IPS DF 4.7 (cell line): ENCODE data around the gene FAM241A.
"Not testable (repeated sequence)": the region's sequence is repeated elsewhere in the genome, so short reads cannot be mapped to it uniquely, and the experiment has no call there.

Source experiments
- DNase-seq: peaks from one replicate; pipeline ENCODE4 v3.0.0-alpha.2; 2013; ENCODE audit warnings: low spot score; ENCODE audit errors: extremely low read depth

The FAM241A gene

DNA sequence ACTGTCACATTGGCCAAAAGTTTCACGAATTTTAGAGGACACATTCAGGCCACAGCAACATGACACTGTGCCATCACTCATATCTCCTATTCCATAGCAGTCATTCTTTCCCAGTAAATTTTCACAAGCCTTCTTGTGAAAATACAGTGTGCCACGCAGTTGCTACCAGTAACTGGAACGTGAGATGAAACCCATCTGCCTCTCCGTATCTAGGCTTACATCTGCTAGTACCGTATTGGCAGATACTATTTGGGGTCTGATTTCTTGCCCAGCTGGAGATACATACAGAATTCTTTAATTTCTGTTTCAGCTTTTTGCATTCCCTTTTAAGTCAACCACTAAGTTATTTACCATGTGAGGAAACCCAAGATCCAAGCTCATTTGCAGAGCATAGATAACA, 8.7 kb upstream of the FAM241A start:
- DNase-seq: no peak

DNA sequence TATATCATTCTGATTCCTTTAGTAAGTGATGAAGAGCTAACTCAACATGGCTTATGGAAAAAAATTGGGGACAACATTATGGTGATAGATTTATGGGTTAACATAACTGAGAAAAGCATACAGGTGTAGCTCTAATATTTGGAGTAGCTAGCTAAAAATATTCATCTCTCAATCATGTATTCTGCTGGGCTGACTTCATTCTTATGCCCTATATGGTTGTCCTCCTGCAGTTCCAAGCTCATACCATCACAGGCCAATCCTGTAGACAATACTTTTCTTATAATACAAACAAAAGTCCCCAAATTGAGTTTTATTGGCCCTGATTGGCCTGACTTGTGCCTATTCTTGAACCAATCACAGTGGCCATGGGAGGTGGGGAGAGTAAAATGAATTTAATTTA, 6.7 kb upstream of the FAM241A start:
- no peak for DNase-seq

DNA sequence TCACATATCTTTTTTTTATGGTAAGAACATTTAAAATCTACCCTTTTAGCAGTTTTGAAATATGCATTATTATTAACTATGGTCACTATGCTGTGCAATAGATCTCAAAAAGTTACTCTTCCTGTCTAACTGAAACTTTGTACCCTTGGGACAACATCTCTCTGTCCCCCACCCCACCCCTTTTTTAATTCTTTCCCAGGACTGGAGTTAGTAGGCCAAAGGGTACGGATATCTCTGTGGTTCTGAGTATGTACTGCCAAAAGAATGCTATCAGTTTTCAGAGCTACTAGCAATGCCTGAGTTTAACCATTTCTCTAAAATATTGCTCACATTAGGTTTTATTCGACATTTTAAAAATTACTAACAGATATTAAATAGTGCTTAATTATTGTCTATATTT, 4.7 kb upstream of the FAM241A start:
- no peak for DNase-seq

DNA sequence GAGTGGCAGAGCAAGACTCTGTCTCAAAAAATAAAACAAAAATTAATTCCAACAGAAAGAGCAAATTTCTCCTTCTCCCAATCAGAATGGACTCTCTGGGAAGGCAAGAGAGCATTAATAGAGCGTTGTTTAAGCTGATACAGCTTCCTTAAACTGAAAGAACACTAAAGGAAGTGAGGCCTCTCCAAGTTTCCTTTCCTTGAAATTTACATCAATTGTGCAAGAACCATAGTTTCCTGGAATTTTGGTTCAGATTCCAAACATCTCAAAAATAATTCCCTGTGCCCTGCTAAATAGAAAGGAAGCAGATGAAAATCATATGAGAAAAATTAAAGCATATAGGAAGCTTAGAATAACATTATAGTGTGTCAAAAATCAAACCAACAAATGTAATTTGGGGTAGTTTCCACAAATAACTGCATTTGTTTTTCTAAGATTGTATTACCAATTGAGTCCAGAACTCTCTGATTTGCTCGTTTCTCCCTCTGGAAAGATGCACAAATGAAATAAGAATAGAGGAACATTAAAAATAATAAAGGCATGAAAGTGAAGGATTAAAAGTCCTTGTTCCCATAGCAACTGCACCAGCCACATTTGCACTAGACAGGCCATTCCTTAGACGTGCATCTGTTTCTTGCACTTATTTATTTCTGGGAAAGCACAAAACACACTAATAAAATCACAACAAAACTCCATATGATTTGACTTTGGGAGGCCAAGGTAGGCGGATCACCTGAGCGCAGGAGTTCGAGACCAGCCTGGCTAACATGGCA, 3.7 kb upstream of the FAM241A start:
- no peak for DNase-seq

DNA sequence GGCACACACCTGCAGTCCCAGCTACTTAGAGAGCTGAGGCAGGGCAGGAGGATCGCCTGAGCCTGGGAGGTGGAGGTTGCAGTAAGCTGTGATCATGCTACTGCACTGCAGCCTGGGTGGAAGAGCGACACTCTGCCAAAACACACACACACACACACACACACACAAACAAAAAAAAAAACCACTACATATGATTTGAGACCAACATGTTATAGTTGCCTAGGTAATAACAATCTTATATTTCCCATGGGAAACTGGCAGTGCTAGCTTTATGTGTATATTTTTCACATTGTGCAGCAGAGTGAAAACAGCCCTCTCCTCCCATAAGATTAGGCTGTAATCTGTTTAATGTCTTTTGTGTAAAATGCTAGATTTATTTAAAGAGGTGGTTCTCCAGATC, 3.1 kb upstream of the FAM241A start:
- no peak for DNase-seq

DNA sequence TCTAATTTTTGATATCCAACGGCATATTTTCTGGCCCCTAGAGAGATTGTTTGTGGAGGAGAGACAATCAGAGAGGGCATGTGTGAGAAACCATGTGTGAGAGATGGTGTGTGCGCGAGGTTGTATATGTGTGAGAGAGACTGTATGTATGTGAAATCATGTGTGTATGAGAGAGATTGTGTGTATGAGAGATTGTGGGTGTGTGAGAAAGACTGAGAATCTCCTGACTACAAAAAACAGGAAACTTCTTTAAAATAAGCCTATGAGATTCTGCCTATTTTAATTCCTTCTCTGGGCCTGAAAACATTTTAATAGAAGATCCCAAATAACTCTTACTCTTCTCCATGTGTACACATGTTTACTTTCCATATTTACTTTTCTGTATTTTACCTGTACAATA, 1.5 kb upstream of the FAM241A start:
- DNase-seq: no peak

DNA sequence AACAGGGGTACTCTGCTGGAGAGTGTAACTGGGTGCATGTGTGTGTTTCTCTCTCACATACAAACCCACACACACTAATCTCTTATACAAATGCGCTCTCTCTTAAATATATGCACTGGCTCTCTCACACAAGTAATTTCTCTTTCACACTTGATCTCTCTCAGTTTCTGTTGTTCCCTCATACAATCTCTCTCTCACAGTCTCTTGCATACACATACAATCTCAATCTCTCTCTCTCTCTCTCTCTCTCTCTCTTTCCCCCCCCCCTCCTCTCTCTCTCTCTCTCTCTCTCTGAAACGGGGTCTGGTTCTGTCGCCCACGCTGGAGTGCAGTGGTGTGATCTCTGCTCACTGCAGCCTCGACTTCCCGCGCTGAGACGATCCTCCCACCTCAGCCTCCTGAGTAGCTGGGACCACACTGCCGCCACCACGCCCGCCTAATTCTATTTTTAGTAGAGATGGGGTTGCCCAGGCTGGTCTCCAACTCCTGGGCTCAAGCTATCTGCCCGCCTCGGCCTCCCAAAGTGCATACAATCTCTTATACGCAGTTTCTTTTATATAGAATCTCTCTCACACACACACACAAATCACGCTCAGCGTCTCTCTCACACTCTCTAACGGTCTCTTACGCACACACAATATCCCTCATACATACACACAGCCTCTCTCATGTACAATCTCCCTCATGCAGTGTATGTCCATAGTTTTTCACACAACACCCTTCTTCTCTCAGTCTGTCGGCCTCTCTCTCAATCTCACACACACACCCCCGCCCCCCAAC, 518 bp upstream of the FAM241A start:
- no peak for DNase-seq

DNA sequence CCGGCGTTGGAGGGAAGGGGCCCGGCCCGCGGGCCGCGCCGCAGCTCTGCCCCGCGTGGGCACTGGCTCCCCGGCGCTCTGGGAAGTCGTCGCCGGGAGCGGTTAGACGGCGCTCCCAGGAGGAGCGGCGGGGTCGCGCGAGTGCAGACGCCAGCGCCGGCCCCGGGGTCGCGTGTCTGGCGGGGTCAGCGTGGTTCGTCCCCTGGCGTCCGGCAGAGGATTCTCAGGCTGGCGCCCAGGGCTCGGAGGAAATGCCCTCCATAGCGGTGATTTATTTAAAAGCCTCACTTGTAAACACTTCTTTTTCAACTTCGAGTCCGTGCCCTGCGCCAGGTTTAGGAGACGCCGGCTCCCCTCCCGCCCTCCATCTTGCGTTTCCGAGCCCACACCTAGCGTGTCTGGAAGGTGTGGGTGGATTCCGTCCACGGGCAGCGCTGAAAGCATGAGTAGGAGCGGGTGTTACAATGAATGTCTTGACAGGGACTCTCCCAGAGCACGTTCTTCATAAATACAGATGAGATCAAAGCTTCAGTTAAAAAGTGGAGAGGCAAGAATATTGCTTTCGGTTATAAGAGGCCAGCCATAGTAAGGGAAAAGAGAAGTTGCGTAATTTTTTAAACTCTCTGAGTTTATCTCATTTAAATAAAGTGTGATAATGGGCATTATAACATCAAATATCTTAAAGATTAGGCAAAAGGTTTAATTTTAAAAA, 692 bp downstream of the FAM241A start:
- DNase-seq: no peak

DNA sequence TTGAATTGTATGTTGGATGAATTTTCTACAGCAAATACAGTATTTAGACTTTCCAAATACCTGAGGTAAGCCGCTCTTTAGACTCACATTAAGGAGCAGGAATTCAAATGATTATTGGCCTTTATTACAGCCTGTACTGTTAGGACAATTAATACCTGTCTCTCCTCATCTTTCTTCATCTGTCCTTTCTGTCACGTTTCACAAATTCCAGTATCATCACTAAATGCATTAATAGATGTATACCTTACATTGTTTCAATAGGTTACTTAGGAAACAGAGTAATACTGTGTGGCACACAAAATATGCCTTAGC, 1.2 kb downstream of the FAM241A start:
- DNase-seq: no peak

DNA sequence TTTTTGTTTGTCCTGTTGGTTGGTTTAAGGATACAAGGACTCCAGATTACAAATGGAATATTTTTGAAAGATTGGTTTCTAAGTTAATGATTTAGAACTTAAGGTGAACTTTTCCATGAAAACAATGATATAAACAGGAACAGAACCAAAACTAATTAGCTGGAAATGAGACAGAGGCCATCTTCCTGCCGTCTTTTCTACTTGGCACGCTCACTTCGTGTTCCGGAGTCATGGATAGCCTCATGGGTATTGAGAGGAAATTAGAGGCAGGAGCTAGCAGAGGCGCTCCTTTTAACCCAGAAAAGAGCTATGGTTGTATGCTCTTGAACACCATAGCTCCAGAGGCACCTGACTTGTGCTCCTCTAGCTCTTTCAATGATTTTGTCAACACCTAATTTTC, 2.4 kb downstream of the FAM241A start:
- no peak for DNase-seq

DNA sequence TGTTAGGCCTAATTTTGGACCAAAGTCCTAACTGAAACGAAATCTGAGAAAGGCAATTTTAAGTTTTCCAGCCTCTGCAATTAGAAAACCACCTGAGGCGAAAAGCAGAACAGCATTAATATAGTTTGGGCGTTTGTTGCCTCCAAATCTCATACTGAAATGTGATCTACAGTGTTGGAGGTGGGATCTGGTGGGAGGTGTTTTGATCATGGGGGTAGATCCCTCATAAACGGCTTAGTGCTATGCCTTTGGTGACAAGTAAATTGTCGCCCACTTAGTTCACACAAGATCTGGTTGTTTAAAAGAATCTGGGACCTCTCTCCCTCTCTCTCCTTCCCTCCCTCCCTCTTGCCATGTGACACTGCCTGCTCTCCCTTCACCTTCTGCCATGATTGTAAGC, 5.7 kb downstream of the FAM241A start:
- DNase-seq: no peak

DNA sequence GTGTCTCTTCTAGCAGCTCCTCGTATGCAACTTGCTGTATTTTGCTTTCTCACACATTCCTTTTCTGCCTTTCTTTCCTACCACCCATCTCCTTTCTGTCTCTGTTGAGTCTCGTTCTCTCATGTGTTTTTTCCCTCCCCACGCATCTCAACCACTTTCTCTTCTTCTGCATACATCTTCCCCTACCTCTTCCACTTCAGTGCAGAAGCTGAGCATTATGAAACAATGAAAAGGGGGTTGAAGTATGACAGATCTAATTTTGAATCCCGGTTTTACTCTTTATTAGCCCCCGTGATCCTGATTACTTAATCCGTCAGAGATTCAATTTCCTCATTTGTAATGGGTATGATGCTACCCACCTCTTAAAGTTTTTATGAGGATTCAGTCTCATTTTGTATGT, 7.3 kb downstream of the FAM241A start:
- no peak for DNase-seq

DNA sequence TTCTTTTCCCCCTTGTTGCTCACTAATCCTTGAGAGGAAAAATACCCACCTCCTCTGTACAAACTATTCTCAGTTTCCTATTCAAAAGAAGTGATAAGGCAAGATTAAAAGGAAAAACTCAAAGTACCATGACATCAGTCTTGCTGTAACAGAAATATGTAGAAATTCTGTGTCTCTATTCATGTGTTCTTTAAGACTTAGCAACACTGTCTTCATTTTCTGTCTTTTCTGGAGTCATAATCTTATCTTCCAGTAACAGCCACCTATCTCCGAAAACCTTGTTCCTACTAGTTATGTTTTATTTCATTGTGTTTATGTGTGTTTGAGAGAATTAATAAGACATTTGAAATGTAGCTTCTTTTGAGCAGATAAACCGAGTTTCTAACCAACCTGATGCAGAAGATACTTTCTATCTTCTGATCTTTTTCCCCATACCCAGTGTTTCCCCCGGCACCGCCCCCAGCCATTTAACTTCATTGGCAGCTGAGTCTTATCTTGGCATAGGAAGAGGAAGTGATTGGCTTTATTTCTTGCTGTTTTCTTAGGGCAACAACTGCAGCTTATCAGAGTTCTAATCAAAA, 8.0 kb downstream of the FAM241A start:
- DNase-seq: no peak

DNA sequence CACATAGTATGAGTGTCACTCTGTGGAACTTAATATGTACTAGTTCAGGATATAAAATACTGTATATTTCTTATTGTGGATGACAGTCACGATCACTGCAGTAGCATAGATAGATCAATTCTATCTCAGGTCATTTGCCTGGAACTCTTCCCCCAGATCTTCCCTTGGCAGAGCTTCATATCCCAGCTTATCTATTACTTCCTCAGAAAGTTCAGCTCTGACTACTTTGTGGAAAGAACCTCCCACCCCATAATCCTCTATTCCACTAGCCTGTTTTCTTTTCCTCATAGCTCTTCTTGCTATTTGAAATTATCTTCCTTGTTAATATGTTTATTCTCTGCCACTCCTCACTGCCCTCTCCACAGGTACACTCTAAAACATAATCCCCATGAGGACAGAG, 10.9 kb downstream of the FAM241A start:
- no peak for DNase-seq

DNA sequence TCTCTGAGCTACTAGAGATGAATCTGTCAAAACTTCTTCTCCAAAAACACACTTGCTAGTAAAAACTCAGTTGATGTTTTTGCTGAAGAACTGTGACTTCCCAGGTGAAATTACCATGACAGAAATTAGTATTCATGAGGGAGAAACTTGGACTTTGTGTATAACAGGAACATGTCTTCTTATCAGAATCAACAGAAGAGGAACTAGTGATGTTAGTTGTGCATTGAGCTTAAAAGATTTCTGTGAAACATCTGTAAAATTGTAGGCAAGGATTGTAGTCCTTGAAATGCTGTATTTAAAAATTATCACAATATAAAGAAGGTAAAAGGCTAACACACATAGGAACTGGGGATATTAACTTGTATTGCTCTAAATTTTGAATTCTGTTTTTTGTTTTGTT, 11.3 kb downstream of the FAM241A start:
- no peak for DNase-seq

DNA sequence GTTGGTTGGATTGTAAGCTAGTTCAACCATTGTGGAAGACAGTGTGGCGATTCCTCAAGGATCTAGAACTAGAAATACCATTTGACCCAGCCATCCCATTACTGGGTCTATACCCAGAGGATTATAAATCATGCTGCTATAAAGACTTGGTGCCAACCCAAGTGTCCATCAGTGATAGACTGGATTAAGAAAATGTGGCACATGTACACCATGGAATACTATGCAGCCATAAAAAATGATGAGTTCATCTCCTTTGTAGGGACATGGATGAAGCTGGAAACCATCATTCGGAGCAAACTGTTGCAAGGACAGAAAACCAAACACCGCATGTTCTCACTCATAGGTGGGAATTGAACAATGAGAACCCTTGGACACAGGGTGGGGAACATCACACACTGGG, 18.5 kb downstream of the FAM241A start:
- not testable (repeated sequence) for DNase-seq

DNA sequence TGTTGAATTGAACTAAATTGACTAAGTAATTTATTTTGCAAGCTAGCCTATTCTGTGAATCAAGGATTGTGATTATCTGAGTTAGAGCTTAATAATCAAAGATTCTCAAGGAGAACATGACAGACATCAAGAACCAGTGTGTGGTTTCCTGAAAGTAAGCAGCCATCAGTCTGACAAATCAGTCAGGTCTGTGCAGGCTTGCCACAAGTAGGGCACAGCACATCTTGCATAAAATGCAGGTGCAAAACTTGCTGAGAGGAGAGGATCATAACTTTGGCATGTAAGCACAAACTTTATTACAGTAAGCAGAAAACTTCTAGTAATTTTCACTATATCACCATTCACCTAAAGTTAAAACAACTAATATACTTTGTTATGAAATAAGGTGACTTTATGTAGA, 22.5 kb downstream of the FAM241A start:
- DNase-seq: no peak

DNA sequence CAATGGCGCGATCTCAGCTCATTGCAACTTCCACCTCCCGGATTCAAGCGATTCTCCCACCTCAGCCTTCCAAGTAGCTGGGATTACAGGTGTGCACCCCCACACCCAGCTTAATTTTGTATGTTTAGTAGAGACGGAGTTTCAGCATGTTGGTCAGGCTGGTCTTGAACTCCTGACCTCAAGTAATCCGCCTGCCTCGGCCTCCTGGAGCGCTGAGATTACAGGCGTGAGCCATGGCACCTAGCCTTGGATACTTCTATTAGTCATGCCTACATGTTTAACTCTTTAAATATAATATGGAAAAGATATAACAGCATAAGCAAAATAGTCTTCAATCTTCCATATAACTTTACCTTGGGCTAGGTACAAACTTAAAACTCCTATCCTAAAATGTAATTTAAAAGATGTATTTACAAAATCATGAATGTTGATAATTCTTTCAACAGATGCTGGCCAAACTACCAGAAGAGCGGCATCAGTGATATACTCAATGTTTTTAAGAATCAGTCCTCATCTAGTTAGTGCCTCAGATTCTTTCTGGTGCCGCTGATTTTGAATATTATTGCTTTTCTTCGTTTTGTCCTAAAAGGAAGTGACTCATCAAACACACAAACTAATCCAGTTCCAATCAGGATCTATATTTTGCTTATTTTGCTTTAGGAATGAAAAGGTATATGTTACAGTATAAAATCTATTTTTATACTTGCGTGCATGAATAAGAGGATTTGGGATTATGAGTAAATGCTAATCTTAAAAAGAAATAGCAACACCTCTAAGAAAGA, 23.7 kb downstream of the FAM241A start:
- DNase-seq: no peak

DNA sequence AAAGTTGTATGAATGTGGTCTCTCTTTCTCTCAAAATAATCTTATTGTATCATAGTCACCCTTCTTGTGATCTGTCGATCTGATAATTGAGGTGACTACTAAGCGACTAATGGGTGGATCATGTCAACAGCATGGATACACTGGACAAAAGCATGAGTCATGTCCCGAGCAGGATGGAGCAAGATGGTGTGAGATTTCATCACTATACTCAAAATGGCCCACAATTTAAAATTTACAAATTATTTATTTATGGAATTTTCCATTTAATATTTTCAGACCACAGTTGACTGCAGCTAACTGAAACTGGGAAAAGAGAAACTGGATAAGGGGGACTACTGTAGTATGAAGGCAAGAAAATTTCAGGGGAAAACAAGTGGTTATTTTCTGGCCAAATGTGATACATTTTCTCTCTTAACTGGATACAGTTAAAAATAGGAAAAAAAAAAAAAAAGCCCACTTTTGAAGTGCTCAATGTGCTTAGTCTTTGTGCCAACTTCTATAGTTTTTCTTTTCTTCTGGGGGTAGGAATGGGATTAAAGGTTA, 25.3 kb downstream of the FAM241A start:
- no peak for DNase-seq

DNA sequence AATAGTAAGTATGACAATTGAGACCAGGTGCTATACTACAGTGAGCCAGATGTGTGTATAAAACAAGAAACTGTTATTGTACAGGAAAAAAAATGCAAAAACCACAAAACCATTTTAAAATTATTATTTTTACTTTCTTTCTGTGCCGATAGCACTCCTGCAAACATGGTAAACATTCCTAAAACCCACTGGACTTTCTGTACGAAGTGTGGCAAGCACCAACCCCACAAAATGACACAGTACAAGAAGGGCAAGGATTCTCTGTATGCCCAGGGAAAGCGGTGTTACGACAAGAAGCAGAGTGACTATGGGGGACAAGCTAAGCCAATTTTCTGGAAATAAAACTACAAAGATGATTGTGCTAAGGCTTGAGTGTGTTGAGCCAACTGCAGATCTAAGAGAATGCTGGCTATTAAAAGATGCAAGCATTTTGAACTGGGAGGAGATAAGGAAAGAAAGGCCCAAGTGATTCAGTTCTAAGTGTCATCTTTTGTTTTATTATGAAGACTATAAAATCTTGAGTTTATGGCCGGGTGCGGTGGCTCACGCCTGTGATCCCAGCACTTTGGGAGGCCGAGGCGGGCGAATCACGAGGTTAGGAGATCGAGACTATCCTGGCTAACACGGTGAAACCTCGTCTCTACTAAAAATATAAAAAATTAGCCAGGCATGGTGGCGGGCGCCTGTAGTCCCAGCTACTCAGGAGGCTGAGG, 26.0 kb downstream of the FAM241A start:
- DNase-seq: not testable (repeated sequence)
